ENCODE measurements around the gene RBM15B.

DNA sequence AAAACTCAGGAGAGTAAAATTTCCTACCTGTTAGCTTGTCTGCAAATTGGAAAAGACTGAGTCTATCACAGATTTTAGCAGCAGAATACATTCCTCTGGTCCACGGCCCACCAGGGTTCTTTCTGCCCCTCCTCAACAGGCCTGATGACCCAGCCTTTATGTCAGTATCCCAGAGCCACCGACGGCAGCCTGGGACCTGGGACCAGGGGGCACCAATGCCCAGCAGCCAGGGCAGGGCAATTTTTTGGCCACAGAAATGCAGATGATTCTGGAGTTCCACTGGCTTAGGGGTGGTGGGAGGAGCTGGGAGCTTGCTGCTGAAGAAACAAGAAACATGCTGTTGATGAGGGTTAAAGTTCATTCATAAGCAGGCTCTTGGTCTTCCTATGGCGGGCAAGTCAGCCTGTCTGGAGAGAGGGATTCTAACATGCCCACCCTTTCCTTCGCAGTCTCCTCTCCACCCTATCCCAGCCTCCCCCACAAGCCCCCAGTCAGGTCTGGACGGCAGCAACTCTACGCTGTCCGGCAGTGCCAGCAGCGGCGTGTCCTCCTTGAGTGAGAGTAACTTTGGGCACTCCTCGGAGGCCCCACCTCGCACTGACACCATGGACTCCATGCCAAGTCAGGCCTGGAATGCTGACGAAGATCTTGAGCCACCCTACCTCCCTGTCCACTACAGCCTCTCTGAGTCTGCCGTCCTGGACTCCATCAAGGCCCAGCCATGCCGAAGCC, 10.3 kb upstream of the RBM15B start:
- no peak for TF ChIP-seq POLR2A (IDR thresholded peaks at IDR 0.05)
- TF ChIP-seq, protein P1, sequence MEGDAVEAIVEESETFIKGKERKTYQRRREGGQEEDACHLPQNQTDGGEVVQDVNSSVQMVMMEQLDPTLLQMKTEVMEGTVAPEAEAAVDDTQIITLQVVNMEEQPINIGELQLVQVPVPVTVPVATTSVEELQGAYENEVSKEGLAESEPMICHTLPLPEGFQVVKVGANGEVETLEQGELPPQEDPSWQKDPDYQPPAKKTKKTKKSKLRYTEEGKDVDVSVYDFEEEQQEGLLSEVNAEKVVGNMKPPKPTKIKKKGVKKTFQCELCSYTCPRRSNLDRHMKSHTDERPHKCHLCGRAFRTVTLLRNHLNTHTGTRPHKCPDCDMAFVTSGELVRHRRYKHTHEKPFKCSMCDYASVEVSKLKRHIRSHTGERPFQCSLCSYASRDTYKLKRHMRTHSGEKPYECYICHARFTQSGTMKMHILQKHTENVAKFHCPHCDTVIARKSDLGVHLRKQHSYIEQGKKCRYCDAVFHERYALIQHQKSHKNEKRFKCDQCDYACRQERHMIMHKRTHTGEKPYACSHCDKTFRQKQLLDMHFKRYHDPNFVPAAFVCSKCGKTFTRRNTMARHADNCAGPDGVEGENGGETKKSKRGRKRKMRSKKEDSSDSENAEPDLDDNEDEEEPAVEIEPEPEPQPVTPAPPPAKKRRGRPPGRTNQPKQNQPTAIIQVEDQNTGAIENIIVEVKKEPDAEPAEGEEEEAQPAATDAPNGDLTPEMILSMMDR (IDR thresholded peaks at IDR 0.05), result no peak

Measured in heart left ventricle (tissue), 13 donors.